IPS DF 6.9 (cell line): ENCODE measurements around the gene NT5C1A.

Experiments
- DNase-seq: peaks from one replicate; pipeline ENCODE4 v3.0.0-alpha.2; 2013; ENCODE audit warnings: low read depth, low spot score
- H3K27ac ChIP-seq: one replicate; pipeline ENCODE4 v1.5.1; 2013; ENCODE audit warnings: low read length, control low read depth
- H3K27me3 ChIP-seq: 2 replicates; pipeline ENCODE4 v1.6.1; 2013; ENCODE audit warnings: mild to moderate bottlenecking, low read length; ENCODE audit not compliant: control insufficient read depth, insufficient read depth
- H3K36me3 ChIP-seq: 2 replicates; pipeline ENCODE4 v1.6.1; 2013; ENCODE audit warnings: low read length; ENCODE audit not compliant: control insufficient read depth, insufficient read depth
- H3K4me1 ChIP-seq: 2 replicates; pipeline ENCODE4 v1.6.1; 2013; ENCODE audit warnings: low read length; ENCODE audit not compliant: control insufficient read depth, insufficient read depth
- H3K4me3 ChIP-seq: 2 replicates; pipeline ENCODE4 v1.5.1; 2013; ENCODE audit warnings: mild to moderate bottlenecking, low read length
- H3K9me3 ChIP-seq: 2 replicates; pipeline ENCODE4 v1.6.1; 2013; ENCODE audit warnings: low read length, inconsistent platforms; ENCODE audit not compliant: control insufficient read depth, insufficient read depth
- WGBS: extraction: QIAGEN DNeasy Blood & Tissue Kit; methylation state at CpG from one replicate; pipeline ENCODE4 v1.1.7; 2013; ENCODE audit warnings: mixed read lengths, missing lambda C conversion rate; ENCODE audit not compliant: insufficient read length, insufficient coverage; 5-methylcytosine and 5-hydroxymethylcytosine counted together

Gene NT5C1A

DNA sequence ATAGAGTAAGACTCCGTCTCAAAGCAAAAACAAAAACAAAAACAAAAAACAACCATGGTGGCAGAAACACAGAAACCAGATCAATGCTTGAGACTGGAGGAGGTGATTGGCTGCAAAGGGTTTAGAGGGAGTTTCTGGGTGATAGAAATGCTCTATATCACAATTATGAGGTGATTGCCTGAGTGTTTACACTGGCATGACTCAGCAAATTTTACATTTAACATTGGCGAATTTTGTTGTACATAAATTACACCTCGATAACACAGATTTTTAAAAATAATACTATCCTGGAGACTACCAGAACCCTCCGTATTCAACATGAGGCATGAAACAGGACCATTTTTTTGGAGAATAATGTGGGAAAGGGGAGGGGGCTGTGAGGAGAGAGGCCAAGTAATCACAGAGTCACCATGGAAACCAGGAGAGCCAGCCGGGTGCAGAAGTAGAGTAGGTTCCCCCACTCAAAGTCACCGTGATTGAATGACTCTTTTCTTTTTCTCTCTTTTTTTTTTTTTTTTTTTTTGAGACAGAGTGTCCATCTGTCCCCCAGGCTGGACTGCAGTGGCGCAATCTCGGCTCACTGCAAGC is 56.7 kb downstream of the NT5C1A start:
- no peak overlapping the region for H3K27ac ChIP-seq
- no peaks in the 10 kb centered on the region; the same call in 1 of the 2 replicates for H3K27me3 ChIP-seq
- no CpG with 5 or more reads among the region's 8 CpGs for WGBS
- no peak for DNase-seq
- no peaks in the 10 kb centered on the region for H3K9me3 ChIP-seq
- H3K4me1 ChIP-seq: no peaks in the 10 kb centered on the region
- H3K36me3 ChIP-seq: no peaks in the 10 kb centered on the region
- no peak overlapping the region for H3K4me3 ChIP-seq

DNA sequence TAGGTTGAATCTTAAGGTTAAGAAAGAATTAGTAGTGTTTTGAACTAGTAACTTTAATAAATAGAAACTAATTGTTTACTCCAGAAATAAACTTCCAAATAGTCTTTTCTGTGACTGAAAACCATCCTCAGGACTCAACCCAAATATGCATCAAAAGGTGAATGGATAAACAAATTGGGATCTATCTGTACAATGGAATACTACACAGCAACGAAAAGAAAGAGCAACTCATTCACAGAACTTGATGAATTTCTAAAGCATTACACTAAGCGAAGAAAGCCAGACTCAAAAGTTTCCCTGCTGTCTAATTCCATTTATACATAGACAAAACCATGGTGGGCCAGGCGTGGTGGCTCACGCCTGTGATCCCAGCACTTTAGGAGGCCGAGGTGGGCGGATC is 57.4 kb downstream of the NT5C1A start:
- DNase-seq: no peak
- Histone ChIP-seq H3K4me3 (no peak overlapping the region), H3K27me3 (no peaks in the 10 kb centered on the region; the same call in 1 of the 2 replicates), H3K36me3 (no peaks in the 10 kb centered on the region), H3K27ac (no peak overlapping the region), H3K4me1 (no peaks in the 10 kb centered on the region), H3K9me3 (no peaks in the 10 kb centered on the region)
- WGBS: no CpG with 5 or more reads among the region's 6 CpGs

DNA sequence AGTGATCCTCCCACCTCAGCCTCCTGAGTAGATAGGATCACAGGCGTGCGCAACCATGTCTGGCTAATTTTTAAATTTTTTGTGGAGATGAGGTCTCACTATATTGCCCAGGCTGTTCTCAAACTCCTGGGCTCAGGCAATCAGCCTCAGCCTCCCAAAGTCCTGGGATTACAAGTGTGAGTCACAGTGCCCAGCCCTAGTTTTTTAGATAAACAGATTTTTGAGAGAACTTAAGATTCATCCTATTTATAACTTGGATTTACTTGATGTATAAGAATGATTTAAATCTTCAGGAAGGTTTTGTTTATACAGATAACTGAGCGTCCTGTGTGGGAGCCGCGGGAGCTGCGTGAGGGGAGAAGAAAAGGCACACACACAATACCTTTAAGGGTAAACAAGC is 58.7 kb downstream of the NT5C1A start:
- Histone ChIP-seq H3K36me3 (no peaks in the 10 kb centered on the region), H3K27ac (no peak overlapping the region), H3K4me1 (no peaks in the 10 kb centered on the region), H3K4me3 (no peak overlapping the region), H3K9me3 (no peaks in the 10 kb centered on the region), H3K27me3 (no peaks in the 10 kb centered on the region; the same call in 1 of the 2 replicates)
- DNase-seq: no peak
- no CpG with 5 or more reads among the region's 6 CpGs for WGBS

DNA sequence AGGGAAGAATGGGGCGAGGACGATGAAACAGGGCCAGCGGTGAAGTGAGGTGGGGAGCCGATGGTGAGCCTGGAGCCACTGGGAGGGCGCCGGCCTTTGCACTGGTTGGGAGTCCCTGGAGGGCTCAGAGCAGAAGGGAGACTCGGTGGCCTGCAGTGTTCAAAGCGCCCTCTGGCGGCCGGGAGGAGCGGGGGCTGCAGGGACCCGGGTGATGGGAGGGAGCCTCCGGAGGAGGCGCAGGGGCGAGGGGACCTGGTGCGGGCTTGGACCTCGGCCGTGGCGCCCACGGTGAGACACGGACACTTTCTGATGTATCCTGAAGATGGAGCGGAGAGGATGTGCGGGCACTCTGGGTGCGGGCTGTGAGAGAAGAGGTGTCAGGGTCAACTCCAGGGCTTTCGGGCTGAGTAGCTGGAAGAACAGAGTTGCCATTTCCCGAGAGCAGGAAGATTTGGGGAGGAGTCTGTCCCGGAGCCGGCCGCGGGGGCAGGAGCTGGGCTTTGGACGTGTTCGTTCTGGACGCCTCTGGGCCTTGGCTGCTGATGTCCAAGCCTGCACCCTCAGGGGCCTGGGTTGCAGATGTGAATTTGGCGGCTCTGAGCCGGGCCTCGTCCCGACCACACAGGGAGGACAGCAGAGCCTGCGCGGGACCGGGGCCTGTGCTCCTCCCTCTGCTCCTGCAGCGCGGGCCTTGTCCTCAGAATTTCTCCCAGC is 62.1 kb downstream of the NT5C1A start:
- Histone ChIP-seq H3K9me3 (no peaks in the 10 kb centered on the region), H3K27me3 (no peaks in the 10 kb centered on the region; the same call in 1 of the 2 replicates), H3K4me3 (peak overlapping the region; percentile 35; the same call in 1 of the 2 replicates), H3K27ac (no peak overlapping the region), H3K36me3 (no peaks in the 10 kb centered on the region), H3K4me1 (no peaks in the 10 kb centered on the region)
- peak; percentile 73 for DNase-seq
- no CpG with 5 or more reads among the region's 42 CpGs for WGBS
